HG03066 (cell line): ENCODE data around the gene BMPER.

ENCODE experiments used
- ATAC-seq: cut with Tn5 transposase; IDR thresholded peaks from one replicate; pipeline ENCODE4 v1.9.1; 2021; ENCODE audit warnings: low read depth; ENCODE audit not compliant: unreplicated experiment

Gene BMPER

GRCh38 chr7:33905389-33906032 lies at the start of gene BMPER:
BMPER (plus strand) TSS chr7:33905539; CDS start chr7:33905614, 75 bp downstream.
- no peak for ATAC-seq

DNA sequence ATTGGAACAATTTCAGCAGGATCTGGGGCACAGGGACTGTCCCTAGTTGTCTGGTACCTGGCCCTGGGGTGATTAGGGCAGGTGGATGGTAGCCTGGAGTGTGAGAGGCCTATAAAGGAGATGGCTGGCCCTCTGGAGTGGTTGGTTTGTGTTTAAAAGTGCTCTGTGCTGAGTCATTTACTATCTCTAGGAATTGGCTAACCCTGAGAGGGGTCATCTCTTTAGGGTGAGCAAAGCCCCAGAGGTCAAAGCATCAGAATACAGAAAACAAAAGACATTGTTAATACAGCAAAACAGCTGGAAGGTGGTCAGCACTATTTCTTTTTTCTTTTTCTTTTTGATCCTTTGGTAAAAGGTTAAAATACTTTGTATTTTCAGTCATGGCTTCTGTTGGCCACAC lies 43.4 kb upstream of the BMPER start:
- no peak for ATAC-seq

GRCh38 chr7:33862946-33863814 lies 42.2 kb upstream of the BMPER start:
- ATAC-seq, result no peak

DNA sequence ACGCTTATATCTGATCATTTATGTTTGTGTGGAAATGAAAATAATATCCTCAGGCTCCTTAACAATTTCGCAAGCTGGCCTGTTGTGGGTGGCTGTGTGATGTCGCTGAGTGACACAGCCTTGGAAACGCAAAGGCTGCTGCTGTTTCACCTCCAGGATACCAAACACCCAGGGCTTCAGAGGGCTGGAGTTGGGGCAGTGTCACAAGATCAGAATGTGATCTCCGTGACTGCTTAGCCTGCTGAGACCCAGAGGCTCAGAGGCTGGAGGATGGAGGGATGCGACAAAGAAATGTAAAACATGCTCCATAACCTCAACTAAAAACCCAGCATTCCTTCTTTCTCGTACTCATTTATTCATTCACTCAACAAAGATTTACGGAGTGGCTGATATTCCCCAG lies 37.2 kb upstream of the BMPER start:
- no peak for ATAC-seq

GRCh38 chr7:33869176-33869575 lies 36.2 kb upstream of the BMPER start:
- ATAC-seq, result no peak

- ATAC-seq, result no peak
Observed at GRCh38 chr7:33870120-33870519, 35.2 kb upstream of the BMPER start.

- ATAC-seq, result no peak
Observed at GRCh38 chr7:33872870-33873269, 32.5 kb upstream of the BMPER start.

DNA sequence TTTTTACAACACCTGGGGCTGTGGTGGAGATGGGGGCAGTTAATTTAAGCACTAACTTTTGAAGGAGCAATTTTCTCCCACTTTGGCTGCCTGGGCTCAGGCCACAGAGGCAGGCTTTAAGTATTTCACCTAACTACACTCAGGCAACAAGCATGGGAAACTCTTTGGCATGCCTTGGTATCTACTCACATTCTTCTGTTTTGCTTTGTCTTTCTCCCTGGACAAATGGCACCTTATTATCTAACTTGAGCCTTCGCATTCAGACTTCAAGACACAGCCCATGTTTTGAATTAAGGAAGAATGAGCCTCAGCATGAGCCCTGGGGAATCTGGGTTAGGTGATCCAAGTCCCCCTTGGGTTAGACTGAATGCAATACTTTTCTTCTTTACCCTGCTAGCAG lies 31.8 kb upstream of the BMPER start:
- no peak for ATAC-seq

DNA sequence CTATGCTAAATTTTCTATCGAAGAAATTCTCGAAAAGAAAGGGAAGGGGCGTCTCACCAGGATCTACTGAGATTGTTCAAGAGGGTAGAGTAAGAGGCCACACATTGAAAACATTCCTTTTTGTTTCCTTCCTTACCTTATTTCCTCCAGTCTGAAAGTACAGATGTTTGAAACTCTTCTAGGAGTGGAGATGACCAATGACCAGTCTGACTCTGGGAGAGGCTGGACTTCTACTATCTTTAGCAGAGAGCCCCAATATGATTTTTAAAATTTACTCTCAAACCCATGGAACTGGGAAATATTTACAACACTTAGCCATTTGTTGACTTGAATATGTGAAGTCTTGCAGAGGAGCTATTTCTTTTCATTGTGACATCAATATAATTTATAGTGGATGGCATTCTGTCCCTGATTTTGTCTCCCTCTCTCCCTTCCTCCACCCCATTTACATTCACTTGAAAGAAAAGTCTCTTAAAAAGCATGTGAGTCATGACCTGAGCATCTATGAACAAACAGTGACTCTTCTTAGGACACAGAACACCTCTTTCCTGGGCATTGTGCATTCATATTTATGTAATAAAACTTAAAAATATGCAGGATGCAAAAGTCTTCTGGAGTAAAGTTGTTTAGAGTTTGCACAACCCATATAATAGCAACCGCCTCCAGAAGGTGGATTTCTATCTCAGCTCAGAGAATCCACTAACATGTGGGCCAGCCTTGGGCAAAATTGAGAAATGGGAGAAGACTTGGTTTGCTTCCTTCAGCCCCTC lies 31.2 kb upstream of the BMPER start:
- ATAC-seq, result no peak

DNA sequence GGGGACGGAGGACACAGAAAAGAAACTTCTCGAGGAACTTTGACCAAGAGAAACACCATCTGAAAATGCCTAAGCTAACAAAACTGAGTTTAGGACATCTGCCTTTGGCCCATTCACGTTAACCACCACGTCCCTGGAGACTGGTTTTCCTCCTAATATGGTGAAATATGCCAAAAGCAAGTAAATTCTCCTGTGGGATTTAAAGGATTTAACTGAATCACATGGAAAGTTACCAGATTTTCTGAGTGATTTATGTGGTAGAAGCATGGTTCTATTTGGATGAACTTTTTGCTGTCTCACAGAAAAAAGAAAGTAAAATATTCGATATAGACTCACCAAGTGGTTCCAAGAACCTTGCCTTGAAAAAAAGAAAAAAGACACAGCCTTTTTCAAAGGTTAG lies 30.4 kb upstream of the BMPER start:
- no peak for ATAC-seq

DNA sequence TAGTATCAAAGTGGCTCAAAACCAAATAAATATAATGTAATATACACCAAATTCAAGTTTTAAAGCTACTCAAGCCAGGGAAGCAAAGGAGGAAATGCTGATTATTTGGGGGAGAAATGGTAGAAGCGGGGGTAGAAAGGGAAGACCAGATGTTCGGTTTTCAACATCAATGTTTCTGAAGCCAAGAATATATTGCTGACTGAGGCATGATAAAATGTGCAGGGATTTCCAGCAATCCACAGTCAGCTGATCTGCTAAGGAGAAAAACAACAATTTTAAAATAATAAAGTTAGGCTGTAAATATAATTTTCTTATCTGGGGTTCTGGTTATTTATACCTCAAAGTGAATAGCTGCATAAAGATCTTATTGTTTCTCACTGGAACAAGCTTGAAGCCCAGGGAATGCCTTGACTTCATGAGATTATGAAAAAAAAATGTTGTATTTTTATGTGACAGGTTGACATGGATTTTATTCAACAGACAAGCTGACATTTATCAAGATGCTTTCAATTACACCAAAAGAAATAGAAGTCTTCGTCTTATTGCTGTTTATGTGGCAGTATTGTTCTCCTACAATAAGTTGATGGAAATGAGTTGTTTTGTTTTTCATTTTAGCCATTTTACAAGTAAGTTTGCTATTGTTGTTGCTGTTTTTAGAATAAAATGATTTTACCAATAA lies 28.6 kb upstream of the BMPER start:
- ATAC-seq, result no peak

GRCh38 chr7:33880787-33881186 lies 24.6 kb upstream of the BMPER start:
- no peak for ATAC-seq

- ATAC-seq, result no peak
Observed at GRCh38 chr7:33881316-33881715, 24.0 kb upstream of the BMPER start.

GRCh38 chr7:33882040-33882837 lies 23.1 kb upstream of the BMPER start:
- no peak for ATAC-seq

GRCh38 chr7:33882950-33883670 lies 22.2 kb upstream of the BMPER start:
- ATAC-seq, result no peak

DNA sequence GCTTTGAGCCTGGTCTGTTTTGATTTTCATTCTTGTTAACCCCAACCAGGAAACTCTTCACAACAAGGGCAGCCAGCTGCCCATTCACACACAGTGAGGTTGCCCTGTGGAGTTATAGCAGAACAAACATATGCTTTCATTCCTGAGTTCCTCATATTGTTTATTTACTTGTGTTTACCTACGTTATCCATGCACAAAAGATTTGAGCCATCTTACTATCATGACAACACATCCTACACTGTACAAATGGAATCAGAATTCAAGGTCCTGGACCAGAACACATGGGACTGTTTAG lies 21.7 kb upstream of the BMPER start:
- no peak for ATAC-seq

DNA sequence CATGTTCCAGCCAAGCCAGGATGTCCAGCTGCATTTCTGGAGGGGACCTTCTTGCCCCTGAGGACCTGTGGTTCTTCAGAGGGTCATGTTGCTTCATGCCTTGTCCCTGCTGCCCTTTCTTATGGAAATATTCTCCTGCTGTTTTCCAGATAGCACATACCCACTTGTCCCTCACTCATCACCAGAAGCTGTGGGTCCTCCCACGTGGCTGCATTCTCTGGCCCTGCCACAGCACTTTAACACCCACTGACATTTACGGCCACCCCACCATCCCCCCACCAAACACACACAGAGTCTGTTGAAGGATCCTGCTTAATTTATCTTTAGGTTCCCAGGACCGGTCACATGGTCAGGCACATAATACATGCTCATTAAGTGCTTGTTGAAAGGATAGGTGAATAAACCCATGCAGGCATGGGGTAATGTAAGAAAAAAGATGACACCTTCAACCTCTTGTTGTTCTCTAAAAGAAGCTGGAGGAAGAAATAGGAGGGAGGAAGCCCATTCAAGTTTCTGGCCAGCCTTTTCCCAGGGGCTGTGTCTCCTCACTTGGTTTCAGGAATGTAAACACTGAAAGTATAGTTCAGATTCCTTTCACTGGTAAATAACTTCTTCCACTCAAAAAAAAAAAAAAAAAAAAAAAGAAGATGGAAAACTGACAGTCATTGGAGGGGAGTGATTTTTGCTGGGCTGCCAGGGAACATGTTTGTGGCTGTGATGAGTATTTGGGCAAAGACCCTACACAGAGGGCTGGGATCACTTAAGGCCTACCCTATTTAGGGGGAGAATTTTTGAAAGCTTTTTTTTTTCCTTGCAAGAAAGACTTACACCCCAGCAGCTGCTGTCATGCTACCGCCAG lies 19.8 kb upstream of the BMPER start:
- no peak for ATAC-seq

- ATAC-seq, result no peak
Observed at GRCh38 chr7:33886149-33886623, 19.2 kb upstream of the BMPER start.
